Activated CD4-positive, alpha-beta T cell treated with anti-CD3 and anti-CD28 coated beads, Interleukin-2, amount 50 U/mL, for 48 hours (primary cell): Measurements from ENCODE around the gene RING1.

Experiments used
- DNase-seq, 2 experiments: peaks; one replicate each; pipeline ENCODE4 v3.0.0-alpha.2; 2020

Gene RING1

GRCh38 chr6:33208091-33208967 is at the start of gene RING1:
Gene RING1 (plus strand): TSS chr6:33208500. CDS start chr6:33208823, 323 bp downstream.
- peak; percentile 82 to 87 for DNase-seq

GRCh38 chr6:33160096-33160495 is 48.2 kb upstream of the RING1 start:
- no peak for DNase-seq

GRCh38 chr6:33160728-33161344 is 47.5 kb upstream of the RING1 start:
- DNase-seq, result no peak

- DNase-seq, result peak; percentile 86 to 90
Measured at GRCh38 chr6:33161354-33162331, 46.7 kb upstream of the RING1 start.

GRCh38 chr6:33163540-33163939 is 44.8 kb upstream of the RING1 start:
- DNase-seq, result no peak

GRCh38 chr6:33164176-33164575 is 44.1 kb upstream of the RING1 start:
- no peak for DNase-seq

GRCh38 chr6:33164665-33165373 is 43.5 kb upstream of the RING1 start:
- DNase-seq, result no peak

GRCh38 chr6:33165581-33166258 is 42.6 kb upstream of the RING1 start:
- DNase-seq, result no peak

- no peak for DNase-seq
Measured at GRCh38 chr6:33166363-33166762, 41.9 kb upstream of the RING1 start.

- DNase-seq, result no peak
Measured at GRCh38 chr6:33166811-33167210, 41.5 kb upstream of the RING1 start.

- no peak for DNase-seq
Measured at GRCh38 chr6:33167374-33168283, 40.7 kb upstream of the RING1 start.

GRCh38 chr6:33168284-33168601 is 40.1 kb upstream of the RING1 start:
- no peak for DNase-seq

GRCh38 chr6:33168639-33169038 is 39.7 kb upstream of the RING1 start:
- no peak for DNase-seq

- DNase-seq, result no peak
Measured at GRCh38 chr6:33169291-33170175, 38.8 kb upstream of the RING1 start.

GRCh38 chr6:33170176-33171015 is 37.9 kb upstream of the RING1 start:
- no peak for DNase-seq

- no peak for DNase-seq
Measured at GRCh38 chr6:33171016-33171879, 37.1 kb upstream of the RING1 start.

GRCh38 chr6:33171880-33172687 is 36.2 kb upstream of the RING1 start:
- DNase-seq, result no peak
